ENCODE results near the gene VDR. TPM values are rescaled to one million over a fixed set of nuclear protein-coding genes. Genes with fewer than 3 reads are reported as not detected.

The VDR gene
- total RNA-seq = 10 to 100 TPM; 55.8 TPM

DNA sequence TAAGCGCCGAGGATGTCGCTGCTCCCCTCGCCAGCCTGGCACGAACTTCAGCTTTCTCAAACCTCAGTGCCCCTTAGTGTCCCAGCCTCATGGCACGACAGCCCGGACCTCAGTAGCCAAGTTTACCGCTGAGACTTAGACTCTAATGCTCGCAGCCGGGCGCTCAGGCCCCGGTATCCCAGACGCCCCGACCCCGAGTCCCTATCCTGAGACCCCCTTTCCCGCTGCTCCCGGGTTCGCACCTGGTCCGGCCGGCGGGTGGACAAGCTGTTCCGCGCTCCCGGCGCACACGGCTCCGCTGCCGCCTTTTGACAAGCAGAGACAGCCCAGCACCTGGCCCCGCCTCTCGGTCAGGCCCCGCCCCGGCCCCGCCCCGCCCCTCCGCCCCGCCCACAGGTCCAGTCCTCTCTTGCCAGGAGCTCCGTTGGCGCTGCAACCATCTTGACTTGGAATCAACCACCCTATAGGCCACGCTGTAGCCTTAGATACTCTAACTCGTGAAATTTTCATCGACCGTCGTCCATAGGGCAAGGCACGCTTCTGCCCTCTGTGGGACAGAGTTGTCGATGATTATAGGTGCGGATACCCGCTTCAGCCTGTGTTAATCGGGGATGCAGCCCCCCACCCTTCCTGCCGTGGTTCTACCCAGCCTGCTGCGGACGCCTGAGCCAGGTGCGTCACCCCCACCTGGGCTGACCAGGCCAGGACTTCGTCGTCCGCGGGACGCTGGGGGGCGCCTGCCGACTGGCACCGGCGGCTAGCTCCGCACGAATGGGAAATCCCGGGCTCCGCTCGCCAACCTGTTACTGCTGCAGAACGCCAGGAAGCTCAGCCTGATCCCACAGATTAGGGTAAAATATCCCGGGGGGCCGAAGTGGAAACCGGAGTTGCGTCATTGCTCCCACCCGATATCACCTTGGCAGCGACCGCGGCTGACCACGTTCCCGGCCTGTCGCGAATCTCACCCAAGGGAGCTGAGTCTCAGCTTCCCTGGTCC is at the start of gene VDR:
TSS of gene VDR (minus strand) at position 282 of the 997 bp plus-strand sequence. CDS start 25,881 bp downstream, outside the sequence.
- Mint-ChIP-seq H3K4me3 (peak within 1 kb of the TSS; percentile 98), H3K27ac (peak within 1 kb of the TSS; percentile 84), H3K36me3 (peaks cover 20% of the 10 kb centered on the region), H3K4me1 (peaks cover 43% of the 10 kb centered on the region), H3K9me3 (no peaks in the 10 kb centered on the region), H3K27me3 (peaks cover 24% of the 10 kb centered on the region)
- DNase-seq = peak; percentile 76

DNA sequence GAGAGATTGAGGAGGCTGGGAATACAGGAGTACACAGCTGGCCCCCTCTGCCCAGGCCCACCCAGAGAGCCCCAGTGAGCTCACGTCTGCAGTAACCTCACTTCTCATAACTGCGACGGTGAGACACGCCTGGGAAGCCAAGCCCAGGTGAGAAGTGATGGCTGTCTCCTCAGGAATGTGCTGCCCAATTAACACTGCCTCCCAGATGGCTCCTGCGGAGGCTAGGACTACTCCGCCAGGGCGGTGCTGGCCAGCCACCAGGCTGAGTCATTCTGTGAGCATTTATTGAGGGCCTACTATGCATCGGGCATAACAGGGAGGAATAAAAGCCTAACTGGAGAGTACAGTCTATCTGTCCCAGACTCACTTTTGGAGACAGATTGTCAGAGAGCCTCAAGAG is 49.3 kb upstream of the VDR start:
- H3K4me1 Mint-ChIP-seq = peaks cover 1% of the 10 kb centered on the region
- peaks cover 3% of the 10 kb centered on the region for H3K27me3 Mint-ChIP-seq
- no peaks in the 10 kb centered on the region for H3K9me3 Mint-ChIP-seq
- no peak for DNase-seq
- no peak overlapping the region for H3K27ac Mint-ChIP-seq
- H3K4me3 Mint-ChIP-seq = no peak overlapping the region
- H3K36me3 Mint-ChIP-seq = no peaks in the 10 kb centered on the region

DNA sequence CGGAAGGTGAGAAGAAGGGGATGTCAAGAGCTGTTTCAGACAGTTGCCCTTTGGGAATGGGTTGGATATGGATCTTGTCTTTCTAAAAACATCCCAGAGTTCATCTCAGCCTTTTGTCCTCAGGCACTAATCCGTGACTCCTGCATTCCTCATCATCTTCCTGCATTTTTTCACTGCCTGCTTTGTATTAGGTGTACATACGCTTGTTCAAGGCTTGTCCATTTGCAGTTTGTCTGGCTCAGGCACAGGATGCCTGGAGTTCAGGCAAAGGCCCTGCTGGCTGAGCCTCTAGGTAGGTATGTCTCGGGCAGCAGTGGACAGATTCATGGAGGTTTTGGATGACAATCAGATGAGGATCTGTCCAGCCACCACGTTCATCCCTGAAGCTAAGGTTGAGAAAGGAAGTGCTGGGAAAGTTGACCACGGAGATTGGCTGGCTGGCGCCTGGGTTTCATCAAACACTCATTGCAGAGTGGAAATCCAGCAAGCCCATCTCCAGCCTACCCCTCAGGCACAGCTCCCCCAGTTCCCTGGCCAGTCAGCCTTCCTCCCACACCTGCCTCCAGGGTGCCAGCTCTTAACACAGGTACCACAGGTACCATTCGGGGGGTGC is 46.2 kb upstream of the VDR start:
- no peaks in the 10 kb centered on the region for H3K36me3 Mint-ChIP-seq
- H3K4me1 Mint-ChIP-seq = peaks cover 1% of the 10 kb centered on the region
- no peak overlapping the region for H3K27ac Mint-ChIP-seq
- DNase-seq = no peak
- peaks cover 11% of the 10 kb centered on the region for H3K27me3 Mint-ChIP-seq
- no peak overlapping the region for H3K4me3 Mint-ChIP-seq
- no peaks in the 10 kb centered on the region for H3K9me3 Mint-ChIP-seq

DNA sequence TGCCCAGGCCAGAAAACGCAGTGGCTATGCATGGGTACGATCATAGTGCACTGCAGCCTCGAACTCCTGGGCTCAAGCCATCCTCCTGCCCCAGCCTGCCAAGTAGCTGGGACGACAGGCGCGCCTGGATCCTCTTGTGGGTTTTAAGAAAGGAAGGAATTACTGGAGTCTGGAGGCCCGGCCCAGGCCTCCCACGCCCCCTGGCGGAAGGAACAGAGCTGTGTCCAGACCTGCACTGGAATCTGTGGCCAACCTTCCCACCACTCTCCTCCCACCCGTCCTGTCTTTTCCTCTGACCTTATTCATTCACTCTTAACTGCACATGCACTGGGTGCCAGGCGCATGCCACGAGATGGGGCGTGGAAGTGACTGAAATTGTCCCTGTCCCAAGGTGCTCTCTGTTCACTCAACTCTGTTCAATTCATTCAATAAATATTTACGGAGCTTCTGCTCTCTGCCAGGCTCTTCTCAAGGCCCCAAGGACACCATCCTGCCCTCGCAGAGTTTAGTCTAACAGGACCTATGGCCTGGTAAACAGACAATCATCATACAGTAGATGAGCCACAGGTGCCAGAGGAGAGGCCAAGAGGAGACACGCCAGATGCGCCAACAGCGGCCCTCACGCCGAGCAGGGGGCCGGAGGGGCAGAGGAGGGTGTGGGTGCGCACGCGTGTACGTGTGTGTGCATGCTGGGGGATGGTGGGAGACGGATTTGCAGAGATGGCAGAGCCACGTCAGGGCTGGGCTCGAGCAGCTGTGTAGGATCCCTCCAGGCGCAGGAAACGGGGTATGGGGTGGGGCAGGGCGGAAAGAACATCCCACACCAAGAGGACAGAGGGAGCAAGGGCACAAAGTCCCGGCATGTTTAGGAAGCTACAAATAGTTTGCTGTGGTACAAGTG is 44.9 kb upstream of the VDR start:
- H3K9me3 Mint-ChIP-seq = no peaks in the 10 kb centered on the region
- H3K27me3 Mint-ChIP-seq = peaks cover 11% of the 10 kb centered on the region
- peak; percentile 54 for DNase-seq
- no peaks in the 10 kb centered on the region for H3K36me3 Mint-ChIP-seq
- H3K4me1 Mint-ChIP-seq = peaks cover 1% of the 10 kb centered on the region
- H3K27ac Mint-ChIP-seq = no peak overlapping the region
- no peak overlapping the region for H3K4me3 Mint-ChIP-seq

DNA sequence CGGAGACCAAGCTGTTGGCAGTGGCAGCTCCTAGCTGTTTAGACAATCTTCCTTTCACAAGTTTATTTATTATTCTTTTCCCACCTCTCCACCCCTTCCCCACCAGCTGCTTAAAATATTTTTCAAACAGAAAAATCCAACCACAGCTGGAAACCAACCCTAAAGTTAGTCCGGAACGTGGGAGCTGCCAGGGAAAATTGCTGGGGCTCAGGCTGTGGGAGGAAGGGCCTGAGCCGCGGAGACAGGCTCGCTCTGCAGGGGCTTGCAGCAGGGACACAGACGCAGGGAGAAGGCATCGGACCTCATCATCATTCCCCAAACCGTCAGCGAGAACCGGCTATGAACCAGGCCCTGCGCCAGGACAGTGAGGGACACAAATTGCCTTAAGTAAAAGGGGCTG is 42.5 kb upstream of the VDR start:
- H3K27me3 Mint-ChIP-seq = peaks cover 17% of the 10 kb centered on the region
- H3K4me3 Mint-ChIP-seq = no peak overlapping the region
- no peak for DNase-seq
- H3K4me1 Mint-ChIP-seq = peaks cover 1% of the 10 kb centered on the region
- H3K9me3 Mint-ChIP-seq = no peaks in the 10 kb centered on the region
- no peaks in the 10 kb centered on the region for H3K36me3 Mint-ChIP-seq
- no peak overlapping the region for H3K27ac Mint-ChIP-seq

DNA sequence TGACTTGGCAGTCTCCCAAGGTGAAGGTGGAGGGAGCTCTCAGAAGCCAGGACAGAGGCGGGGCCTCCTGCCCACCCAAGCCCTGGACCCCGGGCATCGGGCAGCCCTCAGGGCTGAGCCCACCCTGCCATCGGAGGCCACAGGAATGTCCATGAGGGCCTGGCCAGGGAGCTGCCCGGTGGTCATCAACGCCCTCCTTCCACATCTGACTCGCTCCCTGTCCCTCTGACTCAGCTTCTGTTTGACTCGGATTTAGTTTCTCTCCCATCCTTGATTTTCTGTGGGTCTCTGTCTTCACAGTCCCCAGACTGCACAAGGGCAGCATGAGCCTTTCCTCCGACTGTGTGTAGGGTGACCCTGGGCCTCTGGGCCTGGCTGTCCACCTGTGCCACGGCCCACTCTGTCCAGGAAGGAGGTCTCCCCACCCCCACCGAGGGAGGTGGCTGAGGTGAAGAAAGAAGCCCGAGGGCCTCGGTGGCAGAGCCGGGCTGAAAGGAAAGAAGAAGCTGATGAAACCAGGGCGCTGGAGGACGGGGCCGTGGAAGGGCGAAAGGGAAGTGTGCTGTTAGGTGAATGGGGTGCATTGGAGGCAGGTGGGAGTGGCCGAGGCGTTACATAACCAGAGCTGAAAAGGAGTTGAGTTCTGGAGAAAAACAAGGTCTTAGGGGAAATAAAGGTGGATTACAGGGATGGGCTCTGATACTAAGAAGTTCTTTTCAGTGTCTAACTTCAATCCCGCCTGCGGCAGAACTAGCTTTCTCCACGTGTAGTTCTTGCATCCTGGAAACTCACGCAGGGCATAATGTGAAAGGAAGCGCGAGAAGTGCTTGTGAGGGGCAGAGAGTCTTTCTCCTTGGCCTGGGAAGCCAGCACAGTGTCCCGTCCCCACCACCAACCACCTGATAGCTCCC is 41.9 kb upstream of the VDR start:
- H3K27ac Mint-ChIP-seq = no peak overlapping the region
- H3K4me1 Mint-ChIP-seq = peaks cover 1% of the 10 kb centered on the region
- H3K27me3 Mint-ChIP-seq = peaks cover 20% of the 10 kb centered on the region
- H3K9me3 Mint-ChIP-seq = no peaks in the 10 kb centered on the region
- H3K36me3 Mint-ChIP-seq = no peaks in the 10 kb centered on the region
- DNase-seq = no peak
- H3K4me3 Mint-ChIP-seq = no peak overlapping the region

DNA sequence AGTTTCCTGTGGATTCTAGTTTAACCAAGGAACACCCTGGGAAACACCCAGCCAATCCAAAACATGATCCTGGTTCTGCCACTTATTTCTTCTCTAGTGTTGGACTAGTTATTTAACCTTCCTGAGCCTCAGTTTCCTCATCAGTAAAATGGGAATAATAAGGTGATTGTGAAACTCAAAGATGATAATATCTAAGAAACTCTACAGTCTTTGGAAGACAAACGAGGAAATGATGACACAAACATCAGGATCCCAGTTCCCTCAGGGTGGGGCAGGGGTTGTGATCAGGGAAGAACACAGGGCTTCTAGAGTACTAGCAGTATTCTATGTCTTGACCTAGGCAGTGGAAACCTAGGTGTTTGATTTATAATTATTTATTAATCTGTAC is 40.5 kb upstream of the VDR start:
- peaks cover 1% of the 10 kb centered on the region for H3K4me1 Mint-ChIP-seq
- no peaks in the 10 kb centered on the region for H3K36me3 Mint-ChIP-seq
- H3K4me3 Mint-ChIP-seq = no peak overlapping the region
- no peak overlapping the region for H3K27ac Mint-ChIP-seq
- no peak for DNase-seq
- H3K9me3 Mint-ChIP-seq = no peaks in the 10 kb centered on the region
- H3K27me3 Mint-ChIP-seq = peaks cover 26% of the 10 kb centered on the region

DNA sequence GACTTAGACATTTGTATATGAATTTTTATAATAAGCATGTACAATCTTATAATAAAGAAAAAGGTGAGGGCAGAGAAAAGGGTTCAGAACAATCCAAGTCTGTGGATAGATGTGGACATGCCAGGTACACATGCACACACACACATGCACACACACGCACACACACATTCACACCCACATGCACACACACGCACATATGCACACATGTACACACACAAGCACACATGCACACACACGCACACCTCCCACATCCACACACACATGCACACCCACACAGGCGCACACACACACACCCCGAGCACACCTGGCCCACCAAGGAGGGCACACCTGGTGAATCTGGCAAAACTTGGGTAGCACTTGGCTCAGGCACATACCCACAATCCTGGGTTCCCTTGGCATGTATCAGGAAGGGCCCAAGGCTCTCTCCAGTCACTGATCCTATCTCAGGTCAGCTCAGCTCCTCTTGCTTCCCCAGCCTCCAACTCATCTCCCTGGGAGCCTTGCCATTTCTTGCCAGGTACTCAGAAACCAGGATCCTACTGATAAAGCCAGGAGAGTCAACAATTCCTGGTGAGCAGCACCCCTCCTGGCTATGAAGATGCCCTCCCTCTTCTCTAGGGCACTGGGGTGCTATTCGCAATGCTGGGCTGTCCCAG is 40.0 kb upstream of the VDR start:
- no peaks in the 10 kb centered on the region for H3K9me3 Mint-ChIP-seq
- no peak overlapping the region for H3K27ac Mint-ChIP-seq
- H3K4me3 Mint-ChIP-seq = no peak overlapping the region
- peaks cover 32% of the 10 kb centered on the region for H3K27me3 Mint-ChIP-seq
- H3K4me1 Mint-ChIP-seq = peaks cover 1% of the 10 kb centered on the region
- no peaks in the 10 kb centered on the region for H3K36me3 Mint-ChIP-seq
- DNase-seq = no peak

DNA sequence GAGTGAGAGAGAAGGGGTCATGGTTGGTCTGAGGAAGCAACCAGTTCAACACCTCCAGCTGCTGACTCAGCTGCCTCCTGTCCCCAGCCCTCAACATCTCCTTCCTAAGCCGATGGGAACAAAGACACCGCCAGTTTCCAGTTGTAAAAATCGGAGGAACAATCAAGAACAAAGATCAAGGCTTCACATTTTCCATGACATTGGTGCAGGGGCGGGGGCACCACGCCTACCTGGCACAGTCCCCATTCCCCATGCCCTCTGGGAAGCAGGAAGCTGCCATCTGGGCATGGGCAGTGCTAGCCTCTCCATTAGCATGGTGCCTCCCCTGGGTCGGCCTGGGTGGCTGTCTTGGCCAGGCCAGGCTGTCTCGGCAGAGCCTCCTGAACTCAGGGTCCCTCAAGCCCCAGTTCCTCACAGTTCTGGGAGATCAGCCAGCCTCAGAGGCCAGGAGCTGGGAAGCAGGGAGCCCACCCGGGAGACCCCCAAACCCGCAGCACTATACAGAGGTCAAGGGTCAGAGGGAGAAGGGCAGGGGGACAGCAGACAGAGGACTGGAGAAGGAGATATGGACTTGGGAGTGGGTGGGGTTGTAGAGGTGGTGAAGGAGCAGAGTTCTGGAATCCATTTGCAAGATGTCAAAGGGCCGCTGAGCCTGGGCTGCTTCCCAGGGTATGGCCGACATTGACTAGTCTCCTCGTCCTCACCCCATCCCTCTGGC is 39.0 kb upstream of the VDR start:
- Mint-ChIP-seq H3K9me3 (no peaks in the 10 kb centered on the region), H3K36me3 (no peaks in the 10 kb centered on the region), H3K27ac (no peak overlapping the region), H3K27me3 (peaks cover 32% of the 10 kb centered on the region), H3K4me3 (no peak overlapping the region), H3K4me1 (no peaks in the 10 kb centered on the region)
- DNase-seq = no peak

DNA sequence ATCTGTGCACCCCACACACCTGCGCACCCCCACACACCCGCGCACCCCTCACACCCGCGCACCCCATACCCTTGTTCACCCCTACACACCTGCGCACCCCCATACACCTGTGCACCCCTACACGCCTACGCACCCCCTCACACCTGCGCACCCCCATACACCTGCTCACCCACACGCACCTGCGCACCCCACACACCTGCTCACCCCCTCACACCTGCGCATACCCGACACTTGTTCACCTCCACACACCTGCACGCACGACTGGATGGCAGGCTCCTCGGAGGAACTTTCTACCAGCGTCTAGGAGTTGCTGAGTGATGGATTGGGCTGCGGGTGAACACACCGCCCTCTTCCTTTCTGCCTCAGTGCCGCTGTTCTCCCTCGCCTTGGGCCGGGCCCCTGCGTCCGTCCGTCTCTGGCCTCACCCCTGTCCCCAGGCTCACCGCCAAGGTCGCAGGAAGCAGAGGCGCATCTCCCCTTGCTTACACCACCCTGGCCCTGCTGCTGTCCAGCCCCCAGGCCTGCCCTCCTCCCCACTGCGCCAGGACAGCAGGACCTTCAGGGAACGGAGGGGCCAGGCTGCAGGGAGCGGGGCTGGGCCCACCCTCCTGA is 37.9 kb upstream of the VDR start:
- H3K27me3 Mint-ChIP-seq = peaks cover 32% of the 10 kb centered on the region
- H3K36me3 Mint-ChIP-seq = no peaks in the 10 kb centered on the region
- no peak overlapping the region for H3K4me3 Mint-ChIP-seq
- DNase-seq = no peak
- H3K4me1 Mint-ChIP-seq = no peaks in the 10 kb centered on the region
- no peak overlapping the region for H3K27ac Mint-ChIP-seq
- H3K9me3 Mint-ChIP-seq = no peaks in the 10 kb centered on the region

DNA sequence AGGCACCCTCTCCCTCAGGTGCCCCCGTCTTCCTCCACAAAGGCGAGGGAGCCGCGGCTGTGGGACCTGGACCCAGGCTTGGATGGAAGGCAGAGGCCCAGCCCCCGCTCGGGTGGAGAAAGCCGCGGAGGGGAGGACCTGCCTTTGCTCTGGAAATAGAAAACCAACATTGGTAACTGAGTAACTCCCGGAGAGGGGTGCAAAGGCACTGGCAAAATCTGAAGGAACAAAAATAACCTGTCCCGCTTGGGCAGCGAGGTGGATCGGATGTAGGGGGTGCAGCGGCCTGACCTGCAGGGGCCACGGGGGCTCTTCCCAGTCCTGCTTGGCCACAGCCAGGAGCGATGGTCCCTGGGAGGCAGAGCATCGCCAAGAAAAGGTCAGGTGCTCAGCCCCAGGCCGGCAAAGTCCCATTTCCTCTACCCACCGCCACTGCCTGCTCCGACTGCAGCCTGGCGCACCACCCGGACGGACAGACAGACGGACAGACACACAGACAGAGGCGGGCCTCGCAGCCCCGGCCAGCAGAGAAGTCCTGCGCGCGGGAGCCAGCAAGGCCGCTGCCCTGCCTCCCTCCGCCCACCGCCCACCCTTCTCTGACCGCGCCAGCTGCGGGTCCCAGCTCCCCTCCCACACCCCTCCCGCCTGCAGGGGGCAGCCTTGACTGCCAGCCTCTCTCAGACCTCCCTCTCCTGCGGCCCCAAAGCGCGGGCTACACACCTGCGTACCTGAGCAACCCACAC is 37.2 kb upstream of the VDR start:
- no peak for DNase-seq
- H3K27ac Mint-ChIP-seq = no peak overlapping the region

DNA sequence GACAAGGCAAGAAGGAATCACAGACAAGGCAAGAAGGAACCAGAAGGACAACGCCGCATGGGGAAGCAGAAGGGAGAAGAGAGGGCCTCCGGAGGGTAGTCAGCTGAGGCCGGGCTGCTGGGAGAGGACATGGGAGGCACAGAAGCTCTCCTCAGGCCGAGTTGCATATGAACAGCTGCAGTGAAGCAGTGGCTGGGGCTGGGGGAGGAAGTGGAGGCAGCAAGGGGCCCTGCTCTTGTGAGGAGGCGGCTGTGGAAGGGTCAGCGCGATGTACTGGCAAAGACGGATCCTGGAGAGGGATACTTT is 36.6 kb upstream of the VDR start:
- Mint-ChIP-seq H3K9me3 (no peaks in the 10 kb centered on the region), H3K36me3 (no peaks in the 10 kb centered on the region), H3K4me1 (no peaks in the 10 kb centered on the region), H3K27ac (no peak overlapping the region), H3K27me3 (peaks cover 26% of the 10 kb centered on the region), H3K4me3 (no peak overlapping the region)
- DNase-seq = no peak

More for the DNA sequence above, 37.2 kb upstream of the VDR start:
- Mint-ChIP-seq H3K27me3 (peaks cover 32% of the 10 kb centered on the region), H3K36me3 (no peaks in the 10 kb centered on the region), H3K4me3 (no peak overlapping the region), H3K4me1 (no peaks in the 10 kb centered on the region), H3K9me3 (no peaks in the 10 kb centered on the region)
